Measurements from ENCODE around the gene SCG3.

The SCG3 gene

GRCh38 chr15:51678096-51678495 lies 3.2 kb upstream of the SCG3 start:
- peak; percentile 23 for DNase-seq (ENCODE audit: low read depth)

- no peak for DNase-seq (ENCODE audit: low read depth)
Measured at GRCh38 chr15:51680321-51680720, 982 bp upstream of the SCG3 start.

GRCh38 chr15:51687565-51687964 lies 6.3 kb downstream of the SCG3 start:
- DNase-seq (ENCODE audit: low read depth) = no peak

GRCh38 chr15:51688863-51689262 lies 7.6 kb downstream of the SCG3 start:
- DNase-seq (ENCODE audit: low read depth) = peak; percentile 6

GRCh38 chr15:51692154-51692553 lies 10.9 kb downstream of the SCG3 start:
- DNase-seq (ENCODE audit: low read depth) = no peak

GRCh38 chr15:51696566-51696965 lies 15.3 kb downstream of the SCG3 start:
- DNase-seq (ENCODE audit: low read depth) = no peak

- no peak for DNase-seq (ENCODE audit: low read depth)
Measured at GRCh38 chr15:51697163-51697562, 15.9 kb downstream of the SCG3 start.

GRCh38 chr15:51699373-51699772 lies 18.1 kb downstream of the SCG3 start:
- DNase-seq (ENCODE audit: low read depth) = no peak

- DNase-seq (ENCODE audit: low read depth) = no peak
Measured at GRCh38 chr15:51702710-51703109, 21.4 kb downstream of the SCG3 start.

GRCh38 chr15:51706291-51706690 lies 25.0 kb downstream of the SCG3 start:
- DNase-seq (ENCODE audit: low read depth) = no peak

- DNase-seq (ENCODE audit: low read depth) = no peak
Measured at GRCh38 chr15:51706926-51707608, 25.8 kb downstream of the SCG3 start.

- no peak for DNase-seq (ENCODE audit: low read depth)
Measured at GRCh38 chr15:51708013-51708412, 26.7 kb downstream of the SCG3 start.

GRCh38 chr15:51709031-51709430 lies 27.7 kb downstream of the SCG3 start:
- DNase-seq (ENCODE audit: low read depth) = no peak

- DNase-seq (ENCODE audit: low read depth) = no peak
Measured at GRCh38 chr15:51714162-51714561, 32.9 kb downstream of the SCG3 start.

GRCh38 chr15:51714911-51715310 lies 33.6 kb downstream of the SCG3 start:
- no peak for DNase-seq (ENCODE audit: low read depth)

GRCh38 chr15:51718219-51718618 lies 36.9 kb downstream of the SCG3 start:
- DNase-seq (ENCODE audit: low read depth) = no peak

- no peak for DNase-seq (ENCODE audit: low read depth)
Measured at GRCh38 chr15:51718746-51719145, 37.4 kb downstream of the SCG3 start.

- no peak for DNase-seq (ENCODE audit: low read depth)
Measured at GRCh38 chr15:51720201-51720995, 39.1 kb downstream of the SCG3 start.

- DNase-seq (ENCODE audit: low read depth) = no peak
Measured at GRCh38 chr15:51721199-51721960, 40.1 kb downstream of the SCG3 start.

GRCh38 chr15:51724199-51724598 lies 42.9 kb downstream of the SCG3 start:
- DNase-seq (ENCODE audit: low read depth) = no peak

GRCh38 chr15:51724673-51725072 lies 43.4 kb downstream of the SCG3 start:
- DNase-seq (ENCODE audit: low read depth) = no peak

GRCh38 chr15:51726302-51727073 lies 45.2 kb downstream of the SCG3 start:
- peak; percentile 95 for DNase-seq (ENCODE audit: low read depth)

All from ELR (cell line).